Epithelial cell of proximal tubule (primary cell): Measurements from ENCODE around the gene BCL2L2. TPM values are rescaled to one million over a fixed set of nuclear protein-coding genes. Genes with fewer than 3 reads are reported as not detected.
A peak's percentile ranks its signal among the peaks of the same experiment; 100 is the strongest.

ENCODE experiments used
- DNase-seq: peaks from one replicate; pipeline ENCODE4 v3.0.0-alpha.2; 2011; ENCODE audit warnings: low read depth
- H3K4me3 ChIP-seq: 2 replicates; pipeline ENCODE4 v1.5.1; 2011; ENCODE audit warnings: low read depth, mild to moderate bottlenecking, low read length
- CTCF ChIP-seq: conservative IDR thresholded peaks from 2 replicates; pipeline ENCODE4 v1.5.1; 2012; ENCODE audit warnings: low read depth, mild to moderate bottlenecking, low read length
- total RNA-seq: library from RNA; depleted of rRNA; stranded (reverse); fragments of >200 nt; gene quantifications from 2 replicates; pipeline ENCODE4 v1.2.3, GENCODE V29; 2015

The BCL2L2 gene
- total RNA-seq, 1 donor from 2014 or later: 10.7 TPM

GRCh38 chr14:23281247-23281646, 25.4 kb upstream of the BCL2L2 start:
- H3K4me3 ChIP-seq: no peak overlapping the region
- no peak for TF ChIP-seq CTCF
- DNase-seq: no peak

- peak overlapping the region; percentile 98 for H3K4me3 ChIP-seq
- DNase-seq: no peak
- TF ChIP-seq CTCF: no peak
Observed at GRCh38 chr14:23284654-23285529, 21.7 kb upstream of the BCL2L2 start.

GRCh38 chr14:23285530-23286019, 21.1 kb upstream of the BCL2L2 start:
- TF ChIP-seq CTCF: no peak
- H3K4me3 ChIP-seq: peak overlapping the region; percentile 98
- DNase-seq: no peak

- peak; percentile 18 for TF ChIP-seq CTCF
- peak; percentile 76 for DNase-seq
- H3K4me3 ChIP-seq: peak within 1 kb of the TSS; percentile 98
Observed at GRCh38 chr14:23286020-23286901, 20.4 kb upstream of the BCL2L2 start, which contains the start of gene HOMEZ. Gene HOMEZ, minus strand, starts transcription at chr14:23286132. Its CDS starts 180 bp downstream, at chr14:23285952.

- peak overlapping the region; percentile 98 for H3K4me3 ChIP-seq
- DNase-seq: no peak
- no peak for TF ChIP-seq CTCF
Observed at GRCh38 chr14:23286902-23287479, 19.6 kb upstream of the BCL2L2 start.

GRCh38 chr14:23294734-23295561, 11.7 kb upstream of the BCL2L2 start:
- DNase-seq: no peak

More at GRCh38 chr14:23294734-23295561, 11.7 kb upstream of the BCL2L2 start:
- TF ChIP-seq CTCF: peak; percentile 94
- no peak overlapping the region for H3K4me3 ChIP-seq
